Sigmoid colon (tissue), 7 donors: Measurements from ENCODE around the gene IL32. TPM values are rescaled to one million over a fixed set of nuclear protein-coding genes. Genes with fewer than 3 reads are reported as not detected.

ENCODE experiments used
- DNase-seq: peaks from one replicate; pipeline ENCODE4 v3.0.0-alpha.2; 2019
- H3K27ac ChIP-seq, 4 donors: fragments of 200-600 bp; sonication (generic); one replicate each; pipeline ENCODE4 v1.5.1; 2016 to 2019; ENCODE audit warnings: mild to moderate bottlenecking in 1 of 4
- H3K27me3 ChIP-seq, 3 donors: fragments of 200-600 bp; sonication (generic); one replicate each; pipeline ENCODE4 v1.5.1; 2019; ENCODE audit warnings: mild to moderate bottlenecking in 1 of 3
- H3K36me3 ChIP-seq, 4 donors: fragments of 200-600 bp; sonication (generic); one replicate each; pipeline ENCODE4 v1.5.1; 2016 to 2019
- H3K4me1 ChIP-seq, 4 donors: fragments of 200-600 bp; sonication (generic); one replicate each; pipeline ENCODE4 v1.5.1; 2017 to 2019
- H3K4me3 ChIP-seq, 4 donors: fragments of 200-600 bp; sonication (generic); one replicate each; pipeline ENCODE4 v1.5.1; 2017 to 2019; ENCODE audit warnings: mild to moderate bottlenecking in 2 of 4, moderate library complexity in 1 of 4
- H3K9me3 ChIP-seq, 4 donors: fragments of 200-600 bp in 3 of 4; sonication (generic) in 3 of 4; one replicate each; pipeline versions ENCODE4 v1.5.1 to v1.6.1; 2013 to 2019
- EP300 ChIP-seq, 4 donors: sonication (generic); formaldehyde crosslinking; IDR thresholded peaks; one replicate each; pipeline ENCODE4 v1.6.1; 2017; ENCODE audit warnings: antibody characterized with exemption in 4 of 4
- POLR2A ChIP-seq, 2 donors: fragments of 450-650 bp; IDR thresholded peaks; one replicate each; pipeline ENCODE4 v1.6.1; 2016; ENCODE audit warnings: antibody characterized with exemption in 2 of 2, mild to moderate bottlenecking in 2 of 2, moderate library complexity in 2 of 2
- POLR2AphosphoS5 ChIP-seq, 4 donors: sonication (generic); formaldehyde crosslinking; IDR thresholded peaks; one replicate each; pipeline ENCODE4 v1.6.1; 2017; ENCODE audit warnings: antibody characterized with exemption in 4 of 4
- WGBS, 2 donors: extraction: QIAGEN DNeasy Blood & Tissue Kit; methylation state at CpG; one replicate each; pipeline ENCODE4 v1.1.7; 2013; 5-methylcytosine and 5-hydroxymethylcytosine counted together
- intact Hi-C: fragments of 100-400 bp; cut with DNase I; formaldehyde crosslinking; loops from one replicate; pipeline ENCODE4 v1.15.1; 2023
- polyA plus RNA-seq, 3 donors: library from polyadenylated mRNA; stranded (reverse); fragments of 200-250 nt; gene quantifications; one replicate each; pipeline ENCODE4 v1.2.3, GENCODE V29; 2013
- total RNA-seq, 4 donors: library from RNA; depleted of rRNA; stranded (reverse); fragments of >200 nt; gene quantifications; one replicate each; pipeline ENCODE4 v1.1.0, GENCODE V29; 2016
- TF ChIP-seq, protein P1 (sequence below), 4 experiments: fragments of 450-650 bp in 3 of 4; fragments of 200-600 bp in 1 of 4; IDR thresholded peaks; one replicate each; pipeline ENCODE4 v1.5.1; 2016 to 2019; ENCODE audit warnings: antibody characterized with exemption in 4 of 4, mild to moderate bottlenecking in 3 of 4, moderate library complexity in 2 of 4
- donor health status: healthy with polysubstance abuse.
- donor health status: Bipolar disorder and iron deficiency.
- donor health status: healthy.

IL32 gene
- total and polyA plus RNA-seq, 7 donors: 8.6 to 2,189 (median 27.1) TPM

DNA sequence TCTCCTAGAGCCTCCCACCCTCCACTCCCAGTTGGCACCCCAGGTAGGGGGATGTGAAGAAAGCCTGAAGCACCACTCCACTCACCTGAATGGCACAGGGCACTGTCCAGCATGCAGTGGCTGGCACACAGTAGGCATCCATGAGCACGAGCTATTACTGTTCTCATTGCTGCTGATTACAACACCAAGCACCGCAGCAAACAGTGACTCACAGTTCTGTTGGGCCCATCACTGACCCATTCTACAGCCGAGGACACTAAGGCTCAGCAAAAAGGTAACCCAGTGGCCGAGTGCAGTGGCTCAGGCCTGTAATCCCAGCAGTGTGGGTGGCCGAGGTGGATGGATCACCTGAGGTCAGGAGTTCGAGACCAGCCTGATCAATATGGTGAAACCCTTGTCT, 30.9 kb downstream of the IL32 start:
- no peak overlapping the region for H3K4me3 ChIP-seq
- H3K36me3 ChIP-seq: no peaks in the 10 kb centered on the region
- no peak for DNase-seq
- intact Hi-C loops: no loop called here
- TF ChIP-seq POLR2A (IDR thresholded peaks at IDR 0.05): no peak
- TF ChIP-seq, protein P1, sequence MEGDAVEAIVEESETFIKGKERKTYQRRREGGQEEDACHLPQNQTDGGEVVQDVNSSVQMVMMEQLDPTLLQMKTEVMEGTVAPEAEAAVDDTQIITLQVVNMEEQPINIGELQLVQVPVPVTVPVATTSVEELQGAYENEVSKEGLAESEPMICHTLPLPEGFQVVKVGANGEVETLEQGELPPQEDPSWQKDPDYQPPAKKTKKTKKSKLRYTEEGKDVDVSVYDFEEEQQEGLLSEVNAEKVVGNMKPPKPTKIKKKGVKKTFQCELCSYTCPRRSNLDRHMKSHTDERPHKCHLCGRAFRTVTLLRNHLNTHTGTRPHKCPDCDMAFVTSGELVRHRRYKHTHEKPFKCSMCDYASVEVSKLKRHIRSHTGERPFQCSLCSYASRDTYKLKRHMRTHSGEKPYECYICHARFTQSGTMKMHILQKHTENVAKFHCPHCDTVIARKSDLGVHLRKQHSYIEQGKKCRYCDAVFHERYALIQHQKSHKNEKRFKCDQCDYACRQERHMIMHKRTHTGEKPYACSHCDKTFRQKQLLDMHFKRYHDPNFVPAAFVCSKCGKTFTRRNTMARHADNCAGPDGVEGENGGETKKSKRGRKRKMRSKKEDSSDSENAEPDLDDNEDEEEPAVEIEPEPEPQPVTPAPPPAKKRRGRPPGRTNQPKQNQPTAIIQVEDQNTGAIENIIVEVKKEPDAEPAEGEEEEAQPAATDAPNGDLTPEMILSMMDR (IDR thresholded peaks at IDR 0.05): no peak
- no peak for TF ChIP-seq EP300 (IDR thresholded peaks at IDR 0.05)
- TF ChIP-seq POLR2AphosphoS5 (IDR thresholded peaks at IDR 0.05): no peak
- no peak overlapping the region for H3K27ac ChIP-seq
- no peaks in the 10 kb centered on the region for H3K9me3 ChIP-seq
- peaks cover 6 to 43% (median 36%) of the 10 kb centered on the region in 3 donors for H3K27me3 ChIP-seq
- peaks cover 0 to 11% (median 7%) of the 10 kb centered on the region in 4 donors for H3K4me1 ChIP-seq
- 79 to 88% methylated on average over 6 of the region's 6 CpGs for WGBS, 2 donors

DNA sequence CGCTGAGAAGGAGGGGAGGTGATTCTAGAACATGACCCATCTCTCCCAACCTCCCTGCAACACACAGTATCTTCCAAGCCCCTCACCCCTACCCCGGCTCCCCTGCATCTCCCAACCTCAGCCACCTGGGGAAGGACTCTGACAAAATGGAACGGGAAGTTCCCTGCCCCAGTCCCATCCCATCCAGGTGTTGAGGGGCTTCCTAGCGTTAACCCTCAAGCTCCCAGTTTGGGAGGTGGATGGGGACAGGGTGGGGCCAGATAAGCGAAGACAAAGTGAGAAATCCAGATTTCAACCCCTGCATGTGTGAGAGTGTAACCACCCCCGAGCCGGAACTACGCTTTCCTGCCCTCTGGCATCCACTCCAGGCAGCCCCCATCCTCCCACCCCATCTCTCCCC, 31.8 kb downstream of the IL32 start:
- no peaks in the 10 kb centered on the region for H3K9me3 ChIP-seq
- no peaks in the 10 kb centered on the region for H3K36me3 ChIP-seq
- peaks cover 6 to 48% (median 30%) of the 10 kb centered on the region in 3 donors for H3K27me3 ChIP-seq
- no peak overlapping the region for H3K4me3 ChIP-seq
- H3K27ac ChIP-seq: no peak overlapping the region
- 59 to 66% methylated on average over 8 of the region's 8 CpGs for WGBS, 2 donors
- intact Hi-C loops: no loop called here
- H3K4me1 ChIP-seq: peaks cover 0 to 11% (median 7%) of the 10 kb centered on the region in 4 donors
- TF ChIP-seq POLR2A (IDR thresholded peaks at IDR 0.05) (no peak), POLR2AphosphoS5 (IDR thresholded peaks at IDR 0.05) (no peak), EP300 (IDR thresholded peaks at IDR 0.05) (no peak)
- TF ChIP-seq, protein P1 (IDR thresholded peaks at IDR 0.05): no peak
- no peak for DNase-seq

DNA sequence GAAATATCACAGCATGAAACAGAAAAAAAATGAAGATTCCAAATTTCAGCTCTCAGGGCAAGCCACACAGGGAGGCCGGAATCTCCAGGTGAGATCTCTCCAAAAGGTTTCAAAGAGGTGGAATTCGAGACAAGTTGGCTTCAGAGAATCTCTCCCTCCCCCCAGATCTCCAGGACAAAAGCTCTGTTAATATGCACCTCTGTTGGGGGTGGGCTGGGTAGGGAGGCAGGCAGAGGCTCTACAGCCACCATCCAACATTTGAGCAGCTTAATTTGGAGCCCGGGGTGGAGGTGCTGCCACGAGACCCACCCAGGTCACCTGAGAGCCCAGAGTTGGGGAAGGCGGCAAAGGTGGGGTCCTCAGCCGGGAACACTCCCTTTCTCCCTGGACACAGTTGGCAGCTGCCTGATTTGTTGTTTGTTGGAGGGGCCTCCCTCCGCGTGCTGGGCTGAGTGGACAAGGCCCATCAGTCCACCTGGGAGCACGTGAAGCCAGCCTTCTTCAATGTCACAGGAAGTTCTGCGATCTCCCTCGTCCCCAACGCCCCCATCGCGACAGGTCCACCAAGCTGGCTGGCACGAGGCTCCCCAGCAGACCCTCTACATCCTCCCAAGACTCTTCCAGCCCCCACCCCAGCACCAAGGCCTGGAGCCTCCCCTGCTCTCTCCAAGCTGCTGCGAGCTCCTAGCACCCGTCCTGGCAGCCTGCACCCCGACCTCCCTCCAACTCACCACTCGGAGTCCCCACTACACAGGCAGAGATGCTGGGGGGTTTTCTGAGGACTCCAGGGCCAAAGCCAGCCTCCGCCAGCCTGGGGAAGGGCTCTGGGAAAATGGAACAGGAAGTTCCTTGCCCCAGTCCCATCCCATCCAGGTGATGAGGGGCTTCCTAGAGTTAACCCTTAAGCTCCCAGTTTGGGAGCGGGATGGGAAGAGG, 33.3 kb downstream of the IL32 start, which contains the start of gene ZSCAN10:
Gene ZSCAN10 (minus strand): TSS at position 836 of the 936 bp plus-strand sequence. CDS start 6,357 bp downstream, outside the sequence.
- H3K4me1 ChIP-seq: peaks cover 0 to 11% (median 7%) of the 10 kb centered on the region in 4 donors
- H3K9me3 ChIP-seq: no peaks in the 10 kb centered on the region
- peaks cover 6 to 40% (median 24%) of the 10 kb centered on the region in 3 donors for H3K27me3 ChIP-seq
- TF ChIP-seq POLR2AphosphoS5 (IDR thresholded peaks at IDR 0.05) (no peak), EP300 (IDR thresholded peaks at IDR 0.05) (no peak), POLR2A (IDR thresholded peaks at IDR 0.05) (no peak)
- TF ChIP-seq, protein P1 (IDR thresholded peaks at IDR 0.05): no peak
- H3K27ac ChIP-seq: peak within 1 kb of the TSS in 1 of 4 donors; percentile 19
- H3K36me3 ChIP-seq: no peaks in the 10 kb centered on the region
- peak within 1 kb of the TSS in 1 of 4 donors; percentile 25 for H3K4me3 ChIP-seq
- no peak for DNase-seq
- 55 to 67% methylated on average over 21 of the region's 21 CpGs for WGBS, 2 donors
- intact Hi-C loops: no loop called here

DNA sequence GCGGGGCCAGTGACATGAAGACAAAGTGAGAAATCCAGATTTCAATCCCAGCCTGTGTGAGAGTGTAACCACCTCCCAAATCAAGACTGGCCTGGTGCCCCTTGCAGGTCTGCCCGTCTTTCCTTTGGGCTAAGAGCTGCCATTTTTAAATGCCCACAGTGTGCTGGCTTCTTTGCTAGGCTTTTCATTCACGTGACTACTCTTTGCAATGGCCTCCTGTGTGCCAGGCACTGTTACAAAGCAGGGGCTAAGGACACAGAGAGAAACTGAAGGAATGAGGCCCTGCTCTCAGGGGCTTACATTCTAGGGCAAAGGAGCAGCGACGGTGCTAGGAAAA, 33.9 kb downstream of the IL32 start:
- no peak for DNase-seq
- TF ChIP-seq POLR2AphosphoS5 (IDR thresholded peaks at IDR 0.05) (no peak), POLR2A (IDR thresholded peaks at IDR 0.05) (no peak), EP300 (IDR thresholded peaks at IDR 0.05) (no peak)
- TF ChIP-seq, protein P1 (IDR thresholded peaks at IDR 0.05): no peak
- Histone ChIP-seq H3K4me3 (no peak overlapping the region), H3K9me3 (no peaks in the 10 kb centered on the region), H3K27ac (no peak overlapping the region), H3K27me3 (peaks cover 6 to 40% (median 24%) of the 10 kb centered on the region in 3 donors), H3K4me1 (peaks cover 0 to 11% (median 7%) of the 10 kb centered on the region in 4 donors), H3K36me3 (no peaks in the 10 kb centered on the region)
- 74 to 76% methylated on average over 5 of the region's 5 CpGs for WGBS, 2 donors
- intact Hi-C loops: no loop called here
